Activated CD4-positive, alpha-beta T cell treated with anti-CD3 and anti-CD28 coated beads, Interleukin-2, amount 50 U/mL, for 4 hours (primary cell): Measurements from ENCODE around the gene NFAT5.

ENCODE experiments used
- DNase-seq, 2 experiments: peaks; one replicate each; pipeline ENCODE4 v3.0.0-alpha.2; 2020

The NFAT5 gene

DNA sequence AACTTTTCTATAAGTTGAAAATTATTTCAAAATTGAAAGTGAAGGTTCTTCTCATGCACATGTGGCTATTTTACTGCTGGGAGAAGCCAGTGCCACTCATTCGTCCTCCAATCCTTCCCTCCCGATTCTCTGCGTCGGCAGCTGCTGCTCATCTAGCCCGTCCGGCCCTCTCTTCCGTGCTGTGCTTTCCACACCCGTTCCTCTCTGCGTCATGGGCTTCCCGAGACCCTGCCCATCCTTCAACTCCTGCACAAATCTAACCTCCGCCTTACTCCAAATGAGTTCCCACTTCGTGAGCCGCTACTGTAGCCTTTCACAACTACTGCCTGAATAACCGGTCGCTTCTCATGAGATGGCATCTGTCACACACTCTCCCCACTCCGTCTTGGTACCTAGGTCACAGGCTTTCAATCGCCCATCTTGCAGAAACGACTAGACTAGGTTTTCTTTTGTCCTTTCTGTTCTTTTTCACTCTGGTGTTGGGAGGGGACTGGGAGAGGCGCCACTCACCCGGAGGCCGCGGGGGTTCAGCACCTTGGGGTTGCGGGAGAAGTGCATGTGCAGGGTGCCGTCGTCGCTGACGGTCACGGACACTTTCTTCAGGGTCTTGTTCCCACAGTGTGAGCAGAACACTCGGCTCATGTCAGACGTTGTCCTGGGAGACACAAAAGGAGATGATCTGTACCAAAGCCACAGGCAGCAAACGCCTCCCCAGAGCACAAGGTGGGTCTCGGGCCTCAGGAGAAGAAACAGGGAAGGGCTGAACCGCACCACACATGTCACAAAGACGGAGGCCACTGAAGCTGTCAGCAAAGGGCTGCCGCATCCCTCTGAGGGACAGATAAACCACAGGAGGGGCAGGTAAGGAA is 178.8 kb downstream of the NFAT5 start:
- DNase-seq, result no peak

DNA sequence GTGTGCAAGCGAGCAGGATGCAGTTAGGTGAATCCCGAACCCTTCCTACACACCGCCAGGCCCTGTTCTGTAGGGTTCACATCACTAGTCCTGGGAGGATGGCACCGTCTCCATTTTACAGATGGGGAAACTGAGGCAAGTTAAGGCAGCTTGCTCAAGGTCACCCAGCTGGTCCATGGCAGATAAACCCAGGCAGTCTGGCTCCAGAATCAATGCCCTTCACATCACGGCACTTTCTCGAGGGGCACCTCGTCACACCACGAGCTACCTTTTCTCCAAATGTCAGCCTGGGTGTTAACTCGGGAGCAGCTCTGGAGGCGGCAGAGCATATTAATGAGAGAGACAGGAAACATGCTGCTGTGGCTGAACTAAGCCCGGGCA is 179.5 kb downstream of the NFAT5 start:
- DNase-seq, result no peak

DNA sequence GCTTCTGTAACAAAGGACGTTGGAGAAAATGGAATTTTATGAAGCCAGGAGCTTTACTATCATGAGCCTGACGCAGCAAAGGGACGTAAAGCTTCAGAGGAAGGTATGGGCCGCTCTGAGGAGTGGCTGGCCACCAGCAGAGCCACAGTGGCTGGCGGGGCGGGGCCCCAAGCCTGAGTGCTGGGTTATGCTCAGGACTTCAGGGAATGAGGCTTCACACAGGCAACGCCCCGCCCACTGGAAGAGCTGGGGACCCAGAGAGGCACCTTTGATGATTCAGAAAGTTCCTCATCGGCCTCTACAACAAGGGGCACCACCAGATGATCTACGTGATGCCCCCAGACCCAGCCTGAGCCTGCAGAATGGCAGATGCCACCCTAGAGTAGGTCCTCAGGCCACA is 180.2 kb downstream of the NFAT5 start:
- no peak for DNase-seq

DNA sequence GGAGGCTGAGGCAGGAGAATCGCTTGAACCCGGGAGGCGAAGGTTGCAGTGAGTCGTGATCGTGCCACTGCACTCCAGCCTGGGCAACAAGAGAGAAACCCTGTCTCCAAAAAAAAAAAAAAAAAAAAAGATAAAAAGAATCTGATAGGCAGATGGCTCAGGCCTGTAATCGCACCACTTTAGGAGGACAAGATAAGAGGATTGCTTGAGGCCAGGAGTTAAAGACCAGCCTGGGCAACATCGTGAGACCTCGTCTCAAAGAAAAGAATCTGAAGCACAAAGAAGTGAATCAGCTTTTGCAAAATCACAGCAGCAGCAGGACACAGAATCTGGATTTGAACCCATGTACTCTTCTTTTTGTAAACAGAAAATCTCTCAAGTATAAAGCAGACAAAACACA is 181.3 kb downstream of the NFAT5 start:
- DNase-seq, result no peak

DNA sequence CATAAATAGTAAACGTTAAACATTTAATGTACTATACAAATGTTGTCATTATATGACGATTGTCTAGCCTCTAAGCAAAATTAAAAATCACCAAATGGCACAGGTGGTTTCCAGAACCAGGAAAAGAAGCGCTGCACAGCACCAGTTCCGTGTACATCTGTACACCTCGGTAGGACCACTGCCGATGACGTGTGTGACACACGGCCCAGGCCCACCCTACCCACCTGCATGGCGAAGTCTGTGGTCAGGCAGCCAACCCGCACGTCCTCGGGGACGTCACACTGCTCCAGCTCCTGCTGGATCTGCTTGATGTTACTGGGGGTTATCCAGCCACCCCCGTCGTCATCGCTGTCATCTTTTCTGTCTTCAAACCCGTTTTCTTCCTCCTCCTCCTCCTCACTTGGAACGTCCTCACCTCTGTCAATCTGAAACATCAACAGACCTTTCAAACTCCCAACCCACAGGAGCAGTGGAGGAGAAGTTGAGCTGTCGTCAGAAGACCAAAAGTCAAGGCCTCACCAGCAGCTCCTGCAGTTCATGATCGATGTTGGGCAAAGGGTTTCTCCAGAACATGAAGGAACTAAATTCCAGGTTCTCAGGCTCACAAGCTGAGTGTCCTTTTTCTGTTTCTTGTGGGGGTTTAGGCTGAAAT is 183.1 kb downstream of the NFAT5 start:
- DNase-seq, result no peak

DNA sequence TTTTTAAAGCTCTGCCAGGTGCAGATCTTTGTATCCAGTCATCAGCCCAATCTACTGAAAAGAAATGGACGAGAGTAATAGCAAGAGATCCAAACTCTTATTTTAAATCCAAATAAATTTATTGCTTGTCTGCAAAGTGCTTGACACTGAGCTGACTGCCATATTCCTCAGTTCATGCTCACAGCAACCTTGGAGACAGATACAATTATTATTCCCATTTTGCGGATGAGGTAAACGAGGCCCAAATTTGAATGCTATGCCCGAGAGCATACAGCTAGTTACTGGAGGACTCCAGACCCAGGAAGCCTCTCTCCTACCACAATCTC is 188.3 kb downstream of the NFAT5 start:
- no peak for DNase-seq
